ENCODE measurements around the gene KCNH8. TPM values are rescaled to one million over a fixed set of nuclear protein-coding genes. Genes with fewer than 3 reads are reported as not detected.

KCNH8 gene
- total RNA-seq, 1 donor = not detected

DNA sequence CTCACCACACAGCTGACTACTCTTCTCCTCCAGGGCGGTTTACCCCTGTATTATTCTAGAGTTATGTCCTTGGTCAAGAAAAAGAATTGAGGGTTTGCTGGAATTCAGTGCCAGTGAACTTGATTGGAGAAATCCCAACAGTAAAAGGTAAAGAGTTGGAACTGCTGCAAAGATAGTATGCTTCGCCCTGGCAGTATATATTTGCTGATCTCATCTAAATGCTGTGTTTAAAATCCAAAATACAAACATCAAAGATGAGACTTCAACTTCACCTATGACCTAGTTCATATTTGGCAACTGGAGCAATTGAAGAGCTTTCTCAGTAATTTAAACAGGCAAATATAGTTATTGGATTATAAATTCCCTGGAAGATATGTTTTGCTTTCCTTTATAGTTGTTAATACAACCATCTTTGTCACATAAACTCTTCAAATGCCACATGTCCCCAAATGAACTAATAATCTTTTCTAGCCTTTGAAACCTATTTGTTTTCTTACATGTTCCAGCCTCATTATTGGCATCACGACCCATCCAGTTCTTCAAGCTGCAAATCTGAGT, 6.5 kb downstream of the KCNH8 start:
- Histone ChIP-seq H3K4me1 (ENCODE audit: insufficient read depth, low read length) (no peaks in the 10 kb centered on the region), H2AFZ (ENCODE audit: low read length) (no peak overlapping the region), H3K4me3 (ENCODE audit: insufficient read depth, low read length) (no peak overlapping the region), H3K36me3 (ENCODE audit: insufficient read depth, low read length) (no peaks in the 10 kb centered on the region), H3K4me2 (ENCODE audit: insufficient read depth, low read length) (no peak overlapping the region), H3K79me2 (ENCODE audit: insufficient read depth, low read length) (no peaks in the 10 kb centered on the region), H4K20me1 (ENCODE audit: insufficient read depth, low read length) (no peaks in the 10 kb centered on the region), H3K27ac (ENCODE audit: low read depth, low read length) (no peak overlapping the region), H3K27me3 (ENCODE audit: insufficient read depth, low read length) (no peaks in the 10 kb centered on the region), H3K9me3 (ENCODE audit: low read depth, low read length) (no peaks in the 10 kb centered on the region)
- no peak for DNase-seq (ENCODE audit: insufficient read length, low spot score, missing footprints)
- TF ChIP-seq, protein P1, sequence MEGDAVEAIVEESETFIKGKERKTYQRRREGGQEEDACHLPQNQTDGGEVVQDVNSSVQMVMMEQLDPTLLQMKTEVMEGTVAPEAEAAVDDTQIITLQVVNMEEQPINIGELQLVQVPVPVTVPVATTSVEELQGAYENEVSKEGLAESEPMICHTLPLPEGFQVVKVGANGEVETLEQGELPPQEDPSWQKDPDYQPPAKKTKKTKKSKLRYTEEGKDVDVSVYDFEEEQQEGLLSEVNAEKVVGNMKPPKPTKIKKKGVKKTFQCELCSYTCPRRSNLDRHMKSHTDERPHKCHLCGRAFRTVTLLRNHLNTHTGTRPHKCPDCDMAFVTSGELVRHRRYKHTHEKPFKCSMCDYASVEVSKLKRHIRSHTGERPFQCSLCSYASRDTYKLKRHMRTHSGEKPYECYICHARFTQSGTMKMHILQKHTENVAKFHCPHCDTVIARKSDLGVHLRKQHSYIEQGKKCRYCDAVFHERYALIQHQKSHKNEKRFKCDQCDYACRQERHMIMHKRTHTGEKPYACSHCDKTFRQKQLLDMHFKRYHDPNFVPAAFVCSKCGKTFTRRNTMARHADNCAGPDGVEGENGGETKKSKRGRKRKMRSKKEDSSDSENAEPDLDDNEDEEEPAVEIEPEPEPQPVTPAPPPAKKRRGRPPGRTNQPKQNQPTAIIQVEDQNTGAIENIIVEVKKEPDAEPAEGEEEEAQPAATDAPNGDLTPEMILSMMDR (IDR thresholded peaks at IDR 0.05; ENCODE audit: extremely low read depth, low read depth, low read length) = no peak

GRCh38 chr3:19155375-19155774, 7.1 kb downstream of the KCNH8 start:
- TF ChIP-seq, protein P1 (IDR thresholded peaks at IDR 0.05; ENCODE audit: extremely low read depth, low read depth, low read length) = no peak
- no peak overlapping the region for H2AFZ ChIP-seq (ENCODE audit: low read length)
- H3K9me3 ChIP-seq (ENCODE audit: low read depth, low read length) = no peaks in the 10 kb centered on the region
- H4K20me1 ChIP-seq (ENCODE audit: insufficient read depth, low read length) = no peaks in the 10 kb centered on the region
- no peak overlapping the region for H3K4me3 ChIP-seq (ENCODE audit: insufficient read depth, low read length)
- H3K27me3 ChIP-seq (ENCODE audit: insufficient read depth, low read length) = no peaks in the 10 kb centered on the region
- no peaks in the 10 kb centered on the region for H3K79me2 ChIP-seq (ENCODE audit: insufficient read depth, low read length)
- no peak overlapping the region for H3K27ac ChIP-seq (ENCODE audit: low read depth, low read length)
- H3K4me2 ChIP-seq (ENCODE audit: insufficient read depth, low read length) = no peak overlapping the region
- no peaks in the 10 kb centered on the region for H3K4me1 ChIP-seq (ENCODE audit: insufficient read depth, low read length)
- H3K36me3 ChIP-seq (ENCODE audit: insufficient read depth, low read length) = no peaks in the 10 kb centered on the region
- no peak for DNase-seq (ENCODE audit: insufficient read length, low spot score, missing footprints)

DNA sequence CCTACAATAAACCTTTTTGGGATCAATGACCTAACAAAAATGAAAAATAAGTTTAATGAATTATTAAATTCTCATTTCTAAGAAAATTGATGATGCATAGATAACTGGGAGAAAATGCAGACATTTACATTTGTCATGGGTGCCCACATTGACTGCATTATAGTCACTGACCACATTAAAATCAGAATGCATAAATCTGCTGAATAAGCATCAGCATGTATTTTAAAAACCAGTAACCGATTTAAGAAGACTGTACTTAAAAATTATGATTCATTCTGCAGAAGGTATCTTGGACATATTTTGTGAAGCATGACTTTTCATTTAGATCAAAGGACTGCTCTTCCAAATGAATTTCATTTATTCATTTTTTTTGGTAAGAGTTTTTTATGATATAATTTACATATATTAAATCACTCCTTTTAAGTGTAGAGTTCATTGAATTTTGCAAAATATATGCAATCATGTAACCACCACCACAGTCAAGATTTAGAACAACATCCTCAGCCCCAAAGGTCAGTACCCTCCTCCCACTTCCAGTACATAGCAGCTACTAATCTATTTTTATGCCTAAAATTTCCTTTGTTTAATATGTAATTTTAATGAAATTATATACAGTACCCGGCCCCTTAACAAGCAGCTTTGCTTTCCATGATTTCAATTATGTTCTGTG, 11.8 kb downstream of the KCNH8 start:
- TF ChIP-seq, protein P1 (IDR thresholded peaks at IDR 0.05; ENCODE audit: extremely low read depth, low read depth, low read length) = no peak
- Histone ChIP-seq H3K4me2 (ENCODE audit: insufficient read depth, low read length) (no peak overlapping the region), H3K36me3 (ENCODE audit: insufficient read depth, low read length) (no peaks in the 10 kb centered on the region), H4K20me1 (ENCODE audit: insufficient read depth, low read length) (no peaks in the 10 kb centered on the region), H3K27ac (ENCODE audit: low read depth, low read length) (no peak overlapping the region), H3K27me3 (ENCODE audit: insufficient read depth, low read length) (no peaks in the 10 kb centered on the region), H3K9me3 (ENCODE audit: low read depth, low read length) (no peaks in the 10 kb centered on the region), H2AFZ (ENCODE audit: low read length) (no peak overlapping the region), H3K4me1 (ENCODE audit: insufficient read depth, low read length) (no peaks in the 10 kb centered on the region), H3K4me3 (ENCODE audit: insufficient read depth, low read length) (no peak overlapping the region), H3K79me2 (ENCODE audit: insufficient read depth, low read length) (no peaks in the 10 kb centered on the region)
- no peak for DNase-seq (ENCODE audit: insufficient read length, low spot score, missing footprints)

DNA sequence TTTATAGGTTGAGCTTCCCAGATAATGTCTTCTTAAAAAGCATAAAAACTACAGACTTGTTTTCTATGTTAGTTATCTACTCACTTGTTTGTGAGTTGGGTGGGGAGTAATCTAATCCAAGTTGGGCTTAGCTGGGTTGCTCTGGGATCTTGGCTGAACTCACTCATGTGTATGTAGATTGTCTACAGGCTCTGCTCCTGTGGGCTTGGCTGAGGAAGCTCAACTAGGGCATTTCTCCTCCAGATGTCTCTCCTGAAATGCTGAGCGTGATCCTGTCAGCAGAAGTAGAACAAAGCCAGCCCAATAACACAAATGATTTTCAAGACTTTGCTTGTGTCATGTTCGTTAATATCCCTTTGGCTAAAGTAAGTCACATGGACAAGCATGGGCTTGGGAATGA, 17.3 kb downstream of the KCNH8 start:
- Histone ChIP-seq H3K36me3 (ENCODE audit: insufficient read depth, low read length) (no peaks in the 10 kb centered on the region), H3K4me2 (ENCODE audit: insufficient read depth, low read length) (no peak overlapping the region), H4K20me1 (ENCODE audit: insufficient read depth, low read length) (no peaks in the 10 kb centered on the region), H3K9me3 (ENCODE audit: low read depth, low read length) (no peaks in the 10 kb centered on the region), H2AFZ (ENCODE audit: low read length) (no peak overlapping the region), H3K27me3 (ENCODE audit: insufficient read depth, low read length) (no peaks in the 10 kb centered on the region), H3K4me1 (ENCODE audit: insufficient read depth, low read length) (no peaks in the 10 kb centered on the region), H3K4me3 (ENCODE audit: insufficient read depth, low read length) (no peak overlapping the region), H3K79me2 (ENCODE audit: insufficient read depth, low read length) (no peaks in the 10 kb centered on the region), H3K27ac (ENCODE audit: low read depth, low read length) (no peak overlapping the region)
- TF ChIP-seq, protein P1 (IDR thresholded peaks at IDR 0.05; ENCODE audit: extremely low read depth, low read depth, low read length) = no peak
- no peak for DNase-seq (ENCODE audit: insufficient read length, low spot score, missing footprints)

All from osteoblast (primary cell).